GM10266 (cell line): ENCODE results near the gene PLAC9.

Source experiments
- DNase-seq: peaks from one replicate; pipeline ENCODE4 v3.0.0; 2012; ENCODE audit errors: extremely low spot score
- TF ChIP-seq, protein P1 (sequence below): IDR thresholded peaks from 2 replicates; pipeline ENCODE4 v1.5.1; 2012; ENCODE audit warnings: mild to moderate bottlenecking, low read depth; ENCODE audit not compliant: control insufficient read depth, insufficient read depth; ENCODE audit errors: missing control alignments

The PLAC9 gene

DNA sequence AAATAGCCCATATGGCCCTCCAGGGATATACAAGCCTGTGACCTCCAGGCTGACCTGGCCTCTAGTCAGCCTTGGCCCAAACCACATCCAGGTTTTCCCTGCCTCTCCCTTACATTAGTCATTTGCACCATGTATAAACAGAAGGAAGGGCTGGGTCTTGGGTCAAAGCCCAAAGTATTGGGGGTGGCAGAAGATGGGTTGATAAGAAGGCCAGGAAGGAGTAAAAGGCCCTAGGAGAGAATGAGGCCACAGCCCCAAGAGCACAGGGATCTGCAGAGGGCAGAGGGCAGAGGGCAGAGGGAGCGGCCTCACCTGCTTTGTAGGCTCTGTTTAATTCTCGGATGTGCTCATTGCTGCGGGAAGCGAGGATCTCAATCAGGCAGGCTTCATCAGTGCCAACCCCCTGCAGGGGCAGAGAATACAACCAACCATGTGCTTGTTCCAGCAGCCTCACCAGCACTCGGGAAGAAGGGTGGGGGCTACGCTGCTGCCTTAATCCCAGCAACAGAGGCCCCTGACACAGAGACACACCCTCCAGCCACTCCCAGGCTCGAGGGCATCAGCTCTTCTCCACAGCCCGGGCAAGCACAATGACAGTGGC lies 31.3 kb downstream of the PLAC9 start:
- no peak for DNase-seq
- TF ChIP-seq, protein P1, sequence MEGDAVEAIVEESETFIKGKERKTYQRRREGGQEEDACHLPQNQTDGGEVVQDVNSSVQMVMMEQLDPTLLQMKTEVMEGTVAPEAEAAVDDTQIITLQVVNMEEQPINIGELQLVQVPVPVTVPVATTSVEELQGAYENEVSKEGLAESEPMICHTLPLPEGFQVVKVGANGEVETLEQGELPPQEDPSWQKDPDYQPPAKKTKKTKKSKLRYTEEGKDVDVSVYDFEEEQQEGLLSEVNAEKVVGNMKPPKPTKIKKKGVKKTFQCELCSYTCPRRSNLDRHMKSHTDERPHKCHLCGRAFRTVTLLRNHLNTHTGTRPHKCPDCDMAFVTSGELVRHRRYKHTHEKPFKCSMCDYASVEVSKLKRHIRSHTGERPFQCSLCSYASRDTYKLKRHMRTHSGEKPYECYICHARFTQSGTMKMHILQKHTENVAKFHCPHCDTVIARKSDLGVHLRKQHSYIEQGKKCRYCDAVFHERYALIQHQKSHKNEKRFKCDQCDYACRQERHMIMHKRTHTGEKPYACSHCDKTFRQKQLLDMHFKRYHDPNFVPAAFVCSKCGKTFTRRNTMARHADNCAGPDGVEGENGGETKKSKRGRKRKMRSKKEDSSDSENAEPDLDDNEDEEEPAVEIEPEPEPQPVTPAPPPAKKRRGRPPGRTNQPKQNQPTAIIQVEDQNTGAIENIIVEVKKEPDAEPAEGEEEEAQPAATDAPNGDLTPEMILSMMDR: no peak

DNA sequence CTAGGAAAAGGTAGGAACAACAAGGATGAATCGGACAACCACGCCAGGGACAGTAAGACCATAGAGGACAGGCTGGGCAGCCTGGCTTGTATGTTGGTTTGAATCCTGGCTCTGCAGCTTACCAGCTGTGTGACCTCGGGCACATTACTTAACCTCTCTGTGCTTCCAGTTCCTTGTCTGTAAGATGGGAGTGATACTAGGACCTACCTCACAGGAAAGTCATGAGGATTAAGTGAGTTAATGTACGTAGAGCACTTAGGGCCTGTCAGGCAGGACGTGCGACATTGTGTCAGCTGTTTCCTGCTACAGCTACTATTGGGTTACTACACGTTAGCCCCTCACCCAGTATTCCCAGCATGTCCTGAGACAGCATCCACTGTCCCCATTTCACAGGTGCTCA lies 32.1 kb downstream of the PLAC9 start:
- no peak for DNase-seq
- TF ChIP-seq, protein P1: no peak

DNA sequence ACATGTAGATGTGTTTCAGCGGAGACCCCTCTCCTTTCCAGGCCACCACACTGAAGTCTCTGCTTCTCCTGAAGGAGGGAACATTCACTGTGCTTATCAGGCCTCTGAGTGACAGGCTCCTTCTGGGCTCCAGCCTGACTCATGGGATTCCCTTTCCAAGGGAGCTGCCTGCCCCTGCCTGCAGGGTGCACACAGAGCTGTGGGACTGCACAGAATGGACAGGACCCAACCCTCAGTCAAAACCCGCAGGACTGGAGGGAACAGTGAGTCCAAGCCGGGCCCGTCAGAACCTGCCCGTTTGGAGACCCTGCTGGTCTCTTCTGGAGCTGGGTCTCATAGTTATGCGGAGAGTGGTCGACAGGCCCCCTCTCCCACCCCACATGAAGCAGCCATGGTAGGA lies 32.6 kb downstream of the PLAC9 start:
- no peak for DNase-seq
- TF ChIP-seq, protein P1: no peak

DNA sequence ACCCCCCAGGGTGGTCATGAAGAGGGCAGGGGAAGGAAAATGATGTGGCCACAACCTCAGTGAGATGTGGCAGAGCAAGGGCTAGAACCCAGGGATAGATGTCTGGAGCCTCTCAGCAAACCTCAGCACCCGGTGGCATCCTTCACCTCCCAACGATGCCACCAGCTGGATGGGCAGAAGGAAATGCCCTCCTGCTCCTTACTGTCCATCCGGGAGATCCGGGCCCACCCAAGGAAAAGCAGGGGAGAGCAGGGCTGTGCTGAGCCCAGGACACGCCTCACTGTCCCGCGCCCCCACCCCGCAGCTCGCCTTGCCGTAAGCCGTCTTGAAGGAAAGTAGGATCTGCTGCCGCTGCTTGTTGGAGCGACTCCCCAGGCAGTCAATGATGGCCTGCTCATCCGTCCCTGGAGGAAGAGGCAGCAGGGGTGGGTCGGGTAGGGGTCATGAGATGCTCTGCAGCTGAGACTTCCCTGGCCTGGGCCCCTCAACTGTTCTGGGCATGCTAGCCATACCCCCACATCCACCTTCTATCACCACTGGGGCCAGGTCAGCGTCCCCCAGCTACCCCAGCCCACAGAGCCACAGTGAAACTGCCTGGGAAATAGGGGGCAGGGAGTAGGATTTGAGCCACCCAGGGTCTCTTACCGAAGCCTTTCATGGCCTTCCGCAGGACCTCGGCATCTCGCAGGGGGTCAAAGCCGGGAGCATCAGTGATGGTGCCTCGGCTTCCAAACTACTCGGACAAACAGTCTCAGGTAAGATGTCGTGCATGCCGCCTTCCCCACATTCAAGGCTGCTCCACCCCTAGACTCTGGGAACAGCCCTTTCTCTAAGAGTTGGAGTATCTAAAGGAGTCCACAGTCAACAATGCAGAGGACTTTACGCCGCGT lies 34.3 kb downstream of the PLAC9 start:
- no peak for DNase-seq
- TF ChIP-seq, protein P1: no peak

DNA sequence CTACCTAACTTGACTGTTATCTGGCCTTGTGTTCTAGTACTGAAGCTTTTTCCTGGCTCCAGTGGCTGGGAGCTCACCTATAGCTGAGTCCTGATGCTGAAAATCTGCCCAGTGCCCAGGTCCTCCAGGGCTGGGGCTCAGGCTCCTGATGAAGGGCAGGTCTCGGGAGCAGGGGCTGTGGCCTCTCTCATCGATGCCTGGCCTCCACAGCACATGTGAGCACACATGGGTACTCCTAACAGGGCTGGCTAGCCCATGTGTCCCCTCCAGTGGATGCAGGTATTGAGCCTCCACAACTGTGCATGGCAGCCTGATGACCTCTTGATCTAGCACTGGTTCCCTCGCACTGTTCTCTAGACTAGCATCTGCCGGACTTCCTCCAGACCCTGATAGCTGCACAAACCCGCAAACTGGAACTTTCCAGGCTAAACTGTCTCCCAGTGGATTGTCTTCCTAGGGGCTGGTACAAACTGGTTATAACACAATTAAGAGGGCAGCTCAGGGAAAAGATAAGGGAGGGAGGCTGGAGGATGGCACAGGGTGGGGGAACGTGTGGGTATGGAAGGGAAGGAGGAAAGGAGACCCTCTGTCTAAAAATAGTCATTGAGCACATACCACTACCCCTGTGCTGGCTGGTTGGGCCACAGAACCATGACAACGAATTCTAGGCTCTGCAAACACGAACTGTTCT lies 35.1 kb downstream of the PLAC9 start:
- DNase-seq: no peak
- TF ChIP-seq, protein P1: no peak

DNA sequence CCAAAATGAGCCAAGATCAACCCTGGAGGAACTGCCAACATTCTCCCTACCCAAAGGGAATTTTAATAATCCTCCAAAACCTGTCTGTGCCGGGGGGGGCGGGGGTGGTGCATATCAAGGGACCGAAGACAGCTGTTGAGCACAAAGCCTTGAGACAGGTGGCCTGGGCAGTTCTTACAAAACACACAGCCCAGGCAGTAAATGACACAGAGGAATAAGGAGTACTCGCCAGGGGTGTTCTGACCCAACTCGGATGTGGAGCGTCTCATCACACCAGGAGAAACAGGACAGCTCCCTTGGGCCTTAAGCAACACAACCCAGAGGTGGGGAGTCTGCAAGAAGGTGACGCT lies 35.6 kb downstream of the PLAC9 start:
- no peak for DNase-seq
- TF ChIP-seq, protein P1: no peak

DNA sequence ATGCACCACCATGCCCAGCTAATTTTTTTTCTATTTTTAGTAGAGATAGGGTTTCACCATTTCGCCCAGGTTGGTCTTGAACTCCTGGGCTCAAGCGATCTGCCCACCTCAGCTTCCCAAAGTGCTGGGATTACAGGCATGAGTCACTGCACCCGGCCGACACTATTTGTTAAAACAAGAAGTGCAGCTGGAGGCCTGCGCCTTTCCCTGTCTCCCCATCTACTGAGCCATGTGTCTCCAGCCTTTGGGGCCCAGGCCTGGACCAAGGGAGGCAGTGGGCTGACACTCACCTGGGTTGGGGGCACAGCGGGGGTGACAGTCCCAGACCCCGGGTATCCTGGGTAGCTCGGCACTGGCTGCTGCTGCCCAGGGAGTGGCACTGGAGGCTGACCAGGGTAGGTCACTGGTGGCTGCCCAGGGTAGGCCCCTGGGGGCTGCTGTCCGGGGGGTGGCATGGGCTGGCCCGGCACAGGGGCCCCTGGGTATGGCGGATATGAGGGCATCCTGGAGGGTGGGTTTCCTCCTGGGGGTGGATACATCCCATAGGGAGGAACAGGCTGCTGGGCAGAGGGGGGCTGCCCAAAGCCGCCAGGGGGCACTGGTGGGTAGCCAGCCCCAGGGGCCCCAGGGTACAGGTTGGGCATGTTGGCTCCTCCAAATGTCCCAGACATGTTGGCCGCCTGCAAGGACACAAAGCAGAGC lies 36.3 kb downstream of the PLAC9 start:
- TF ChIP-seq, protein P1: peak; percentile 56
- DNase-seq: peak; percentile 51
